NB4 (cell line): ENCODE data around the gene CDK14.

Experiments used
- MYC ChIP-seq: IDR thresholded peaks from 2 replicates; pipeline ENCODE4 v1.6.1; 2011; ENCODE audit warnings: low read depth, low read length
- POLR2A ChIP-seq: IDR thresholded peaks from 2 replicates; pipeline ENCODE4 v1.6.1; 2011; ENCODE audit warnings: mild to moderate bottlenecking; ENCODE audit not compliant: insufficient read length; ENCODE audit errors: extremely low read depth
- TF ChIP-seq, protein P1 (sequence below): IDR thresholded peaks from one replicate; pipeline ENCODE4 v1.5.1; 2012; ENCODE audit warnings: low read depth, low read length
- TF ChIP-seq, protein P2 (sequence below): IDR thresholded peaks from 2 replicates; pipeline ENCODE4 v1.6.1; 2011; ENCODE audit warnings: low read depth, low read length

DNA sequence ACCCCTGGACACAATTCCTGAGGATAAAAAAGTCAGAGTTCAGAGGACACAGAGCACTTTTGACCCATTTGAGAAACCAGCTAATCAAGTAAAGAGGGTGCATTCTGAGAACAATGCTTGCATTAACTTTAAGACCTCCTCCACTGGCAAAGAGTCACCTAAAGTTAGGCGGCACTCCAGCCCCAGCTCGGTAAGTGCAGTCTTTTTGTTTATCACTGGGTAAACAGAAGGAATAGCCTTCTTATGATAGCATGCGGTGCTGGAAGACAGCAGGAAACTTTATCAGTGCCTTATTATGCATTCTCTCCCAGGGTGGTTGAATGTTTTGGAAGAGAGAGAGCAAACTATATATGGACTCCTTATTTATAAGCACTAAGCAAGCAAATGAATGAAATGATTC is 130.5 kb downstream of the CDK14 start:
- TF ChIP-seq, protein P1, sequence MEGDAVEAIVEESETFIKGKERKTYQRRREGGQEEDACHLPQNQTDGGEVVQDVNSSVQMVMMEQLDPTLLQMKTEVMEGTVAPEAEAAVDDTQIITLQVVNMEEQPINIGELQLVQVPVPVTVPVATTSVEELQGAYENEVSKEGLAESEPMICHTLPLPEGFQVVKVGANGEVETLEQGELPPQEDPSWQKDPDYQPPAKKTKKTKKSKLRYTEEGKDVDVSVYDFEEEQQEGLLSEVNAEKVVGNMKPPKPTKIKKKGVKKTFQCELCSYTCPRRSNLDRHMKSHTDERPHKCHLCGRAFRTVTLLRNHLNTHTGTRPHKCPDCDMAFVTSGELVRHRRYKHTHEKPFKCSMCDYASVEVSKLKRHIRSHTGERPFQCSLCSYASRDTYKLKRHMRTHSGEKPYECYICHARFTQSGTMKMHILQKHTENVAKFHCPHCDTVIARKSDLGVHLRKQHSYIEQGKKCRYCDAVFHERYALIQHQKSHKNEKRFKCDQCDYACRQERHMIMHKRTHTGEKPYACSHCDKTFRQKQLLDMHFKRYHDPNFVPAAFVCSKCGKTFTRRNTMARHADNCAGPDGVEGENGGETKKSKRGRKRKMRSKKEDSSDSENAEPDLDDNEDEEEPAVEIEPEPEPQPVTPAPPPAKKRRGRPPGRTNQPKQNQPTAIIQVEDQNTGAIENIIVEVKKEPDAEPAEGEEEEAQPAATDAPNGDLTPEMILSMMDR, result no peak
- TF ChIP-seq POLR2A (no peak), MYC (no peak)
- TF ChIP-seq, protein P2, sequence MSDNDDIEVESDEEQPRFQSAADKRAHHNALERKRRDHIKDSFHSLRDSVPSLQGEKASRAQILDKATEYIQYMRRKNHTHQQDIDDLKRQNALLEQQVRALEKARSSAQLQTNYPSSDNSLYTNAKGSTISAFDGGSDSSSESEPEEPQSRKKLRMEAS, result no peak
